ENCODE measurements around the gene ANXA2R. TPM values are rescaled to one million over a fixed set of nuclear protein-coding genes. Genes with fewer than 3 reads are reported as not detected.

ANXA2R gene
- total and polyA plus RNA-seq, 2 of the 13 experiments (the other 11 are each of a cell fraction or from before 2014, with no cell fraction given): 0.95 to 1.3 TPM

DNA sequence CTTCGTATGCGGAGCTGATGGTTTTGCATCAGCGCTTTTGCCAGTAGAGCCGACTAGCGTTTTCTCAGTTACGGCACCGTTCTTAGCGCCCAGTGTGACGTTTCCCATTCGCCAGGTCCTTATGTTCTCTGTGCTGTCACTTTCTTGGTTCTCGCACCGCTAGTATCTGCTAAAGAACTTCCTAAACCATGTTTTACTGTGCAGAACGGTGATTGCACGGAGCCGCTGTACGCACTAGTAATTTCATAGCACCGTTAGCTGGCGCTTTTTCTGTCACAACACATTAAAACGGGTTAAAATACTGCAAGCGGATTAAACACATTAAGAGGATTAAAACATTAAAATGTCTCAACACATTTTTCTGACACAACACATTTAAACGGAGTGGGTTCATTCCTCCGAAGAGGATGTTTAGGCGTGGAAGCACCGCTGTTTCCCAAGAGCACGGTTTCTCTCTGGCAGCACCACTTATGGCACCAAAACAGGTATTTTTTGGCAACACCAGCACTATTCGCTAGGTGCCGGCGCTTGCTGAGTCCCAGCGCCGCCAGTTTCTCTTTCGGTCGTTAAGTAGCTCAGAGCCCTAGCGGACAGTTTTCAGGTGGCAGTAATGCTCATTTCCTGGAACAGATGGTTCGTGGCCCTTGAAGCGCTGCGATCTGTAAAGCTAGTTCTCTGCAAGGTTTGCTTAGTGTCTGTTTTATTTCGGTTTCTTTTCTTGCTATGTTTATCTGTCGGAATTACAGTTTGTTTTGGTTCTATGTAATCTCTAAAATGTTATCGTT lies 20.3 kb downstream of the ANXA2R start (continued):
- TF ChIP-seq, protein P1, sequence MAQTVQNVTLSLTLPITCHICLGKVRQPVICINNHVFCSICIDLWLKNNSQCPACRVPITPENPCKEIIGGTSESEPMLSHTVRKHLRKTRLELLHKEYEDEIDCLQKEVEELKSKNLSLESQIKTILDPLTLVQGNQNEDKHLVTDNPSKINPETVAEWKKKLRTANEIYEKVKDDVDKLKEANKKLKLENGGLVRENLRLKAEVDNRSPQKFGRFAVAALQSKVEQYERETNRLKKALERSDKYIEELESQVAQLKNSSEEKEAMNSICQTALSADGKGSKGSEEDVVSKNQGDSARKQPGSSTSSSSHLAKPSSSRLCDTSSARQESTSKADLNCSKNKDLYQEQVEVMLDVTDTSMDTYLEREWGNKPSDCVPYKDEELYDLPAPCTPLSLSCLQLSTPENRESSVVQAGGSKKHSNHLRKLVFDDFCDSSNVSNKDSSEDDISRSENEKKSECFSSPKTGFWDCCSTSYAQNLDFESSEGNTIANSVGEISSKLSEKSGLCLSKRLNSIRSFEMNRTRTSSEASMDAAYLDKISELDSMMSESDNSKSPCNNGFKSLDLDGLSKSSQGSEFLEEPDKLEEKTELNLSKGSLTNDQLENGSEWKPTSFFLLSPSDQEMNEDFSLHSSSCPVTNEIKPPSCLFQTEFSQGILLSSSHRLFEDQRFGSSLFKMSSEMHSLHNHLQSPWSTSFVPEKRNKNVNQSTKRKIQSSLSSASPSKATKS (CRISPR knock-in tag; IDR thresholded peaks at IDR 0.05): no peak
- no peak for TF ChIP-seq EEA1 (CRISPR knock-in tag; IDR thresholded peaks at IDR 0.05; ENCODE audit: borderline replicate concordance)
- no peak for TF ChIP-seq ZNF766 (CRISPR knock-in tag; IDR thresholded peaks at IDR 0.05; ENCODE audit: borderline replicate concordance)
- TF ChIP-seq XRCC5 (optimal IDR thresholded peaks at IDR 0.05; ENCODE audit: low read length): peak; percentile 55
- no peak for TF ChIP-seq ARID2 (CRISPR knock-in tag; IDR thresholded peaks at IDR 0.05; ENCODE audit: borderline replicate concordance)
- TF ChIP-seq TEAD3 (CRISPR knock-in tag; optimal IDR thresholded peaks at IDR 0.05; ENCODE audit: borderline replicate concordance): no peak
- no peak for TF ChIP-seq ATF1 (CRISPR knock-in tag; IDR thresholded peaks at IDR 0.05)
- TF ChIP-seq ZNF547 (CRISPR knock-in tag; IDR thresholded peaks at IDR 0.05): no peak
- TF ChIP-seq RXRB (CRISPR knock-in tag; IDR thresholded peaks at IDR 0.05; ENCODE audit: borderline replicate concordance): 0 out of 2 replicates have a peak, but pooled peaks have one; percentile 13
- no peak for TF ChIP-seq GTF3A (CRISPR knock-in tag; conservative IDR thresholded peaks at IDR 0.05)
- TF ChIP-seq, protein P2, sequence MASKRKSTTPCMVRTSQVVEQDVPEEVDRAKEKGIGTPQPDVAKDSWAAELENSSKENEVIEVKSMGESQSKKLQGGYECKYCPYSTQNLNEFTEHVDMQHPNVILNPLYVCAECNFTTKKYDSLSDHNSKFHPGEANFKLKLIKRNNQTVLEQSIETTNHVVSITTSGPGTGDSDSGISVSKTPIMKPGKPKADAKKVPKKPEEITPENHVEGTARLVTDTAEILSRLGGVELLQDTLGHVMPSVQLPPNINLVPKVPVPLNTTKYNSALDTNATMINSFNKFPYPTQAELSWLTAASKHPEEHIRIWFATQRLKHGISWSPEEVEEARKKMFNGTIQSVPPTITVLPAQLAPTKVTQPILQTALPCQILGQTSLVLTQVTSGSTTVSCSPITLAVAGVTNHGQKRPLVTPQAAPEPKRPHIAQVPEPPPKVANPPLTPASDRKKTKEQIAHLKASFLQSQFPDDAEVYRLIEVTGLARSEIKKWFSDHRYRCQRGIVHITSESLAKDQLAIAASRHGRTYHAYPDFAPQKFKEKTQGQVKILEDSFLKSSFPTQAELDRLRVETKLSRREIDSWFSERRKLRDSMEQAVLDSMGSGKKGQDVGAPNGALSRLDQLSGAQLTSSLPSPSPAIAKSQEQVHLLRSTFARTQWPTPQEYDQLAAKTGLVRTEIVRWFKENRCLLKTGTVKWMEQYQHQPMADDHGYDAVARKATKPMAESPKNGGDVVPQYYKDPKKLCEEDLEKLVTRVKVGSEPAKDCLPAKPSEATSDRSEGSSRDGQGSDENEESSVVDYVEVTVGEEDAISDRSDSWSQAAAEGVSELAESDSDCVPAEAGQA (IDR thresholded peaks at IDR 0.05; ENCODE audit: low read depth): no peak
- TF ChIP-seq, protein P2 (CRISPR knock-in tag; IDR thresholded peaks at IDR 0.05; ENCODE audit: borderline replicate concordance): no peak
- TF ChIP-seq CEBPG (CRISPR knock-in tag; IDR thresholded peaks at IDR 0.05): no peak
- no peak for TF ChIP-seq IKZF4 (CRISPR knock-in tag; IDR thresholded peaks at IDR 0.05; ENCODE audit: borderline replicate concordance, low read depth, not compliant biosample characterization)
- TF ChIP-seq ZBTB20 (CRISPR knock-in tag; IDR thresholded peaks at IDR 0.05; ENCODE audit: borderline replicate concordance, low read depth): no peak
- TF ChIP-seq ZFP90 (CRISPR knock-in tag; IDR thresholded peaks at IDR 0.05; ENCODE audit: borderline replicate concordance): no peak
- no peak for TF ChIP-seq NFIB (CRISPR knock-in tag; IDR thresholded peaks at IDR 0.05; ENCODE audit: borderline replicate concordance)
- TF ChIP-seq KLF16 (CRISPR knock-in tag; IDR thresholded peaks at IDR 0.05): no peak
- no peak for TF ChIP-seq PCBP1 (IDR thresholded peaks at IDR 0.05; ENCODE audit: borderline replicate concordance, low read depth, low read length)
- no peak for TF ChIP-seq U2AF1 (optimal IDR thresholded peaks at IDR 0.05; ENCODE audit: low read depth, low read length)
- TF ChIP-seq SMC3 (IDR thresholded peaks at IDR 0.05; ENCODE audit: low read length): no peak; the same call in 1 of the 2 replicates
- no peak for TF ChIP-seq ZFP37 (CRISPR knock-in tag; IDR thresholded peaks at IDR 0.05; ENCODE audit: borderline replicate concordance)
- TF ChIP-seq TCF12 (IDR thresholded peaks at IDR 0.05): no peak
- TF ChIP-seq TCF12 (CRISPR knock-in tag; IDR thresholded peaks at IDR 0.05): no peak
